Measurements from ENCODE around the gene ACAD9.

- TF ChIP-seq REST (IDR thresholded peaks at IDR 0.05; ENCODE audit: low read depth, low read length) (no peak), SIN3A (IDR thresholded peaks at IDR 0.05; ENCODE audit: borderline replicate concordance, low read depth, low read length) (no peak), CTCF (IDR thresholded peaks at IDR 0.05) (no peak), MAX (IDR thresholded peaks at IDR 0.05; ENCODE audit: low read depth) (no peak), EP300 (IDR thresholded peaks at IDR 0.05; ENCODE audit: borderline replicate concordance in 1 of 2, low read depth in 1 of 2, low read length in 1 of 2) (no peak), POLR2AphosphoS5 (IDR thresholded peaks at IDR 0.05; ENCODE audit: low read depth, low read length) (no peak), EZH2phosphoT487 (IDR thresholded peaks at IDR 0.05; ENCODE audit: borderline replicate concordance, low read depth) (no peak), RXRA (IDR thresholded peaks at IDR 0.05; ENCODE audit: borderline replicate concordance, low read depth) (no peak), SMC3 (IDR thresholded peaks at IDR 0.05; ENCODE audit: low read depth, low read length) (no peak)
These were observed 56.9 kb downstream of the ACAD9 start for GRCh38 chr3:128936341-128936740.

Measured in SK-N-SH (cell line).